IMR-90 (cell line): ENCODE data around the gene MRTFA.

Source experiments
- BHLHE40 ChIP-seq: fragments of 150-350 bp; IDR thresholded peaks from 2 replicates; pipeline ENCODE4 v1.6.1; 2016; ENCODE audit warnings: mild to moderate bottlenecking, low read depth, low read length
- CHD1 ChIP-seq: IDR thresholded peaks from 2 replicates; pipeline ENCODE4 v1.6.1; 2012; ENCODE audit warnings: low read depth, low read length, improper control_type of control experiment
- FOS ChIP-seq: fragments of 150-350 bp; IDR thresholded peaks from 2 replicates; pipeline ENCODE4 v1.6.1; 2016; ENCODE audit warnings: low read depth, low read length
- MAFK ChIP-seq: IDR thresholded peaks from 2 replicates; pipeline ENCODE4 v1.6.1; 2012; ENCODE audit warnings: low read depth, low read length, improper control_type of control experiment
- MAZ ChIP-seq: IDR thresholded peaks from 2 replicates; pipeline ENCODE4 v1.6.1; 2012; ENCODE audit warnings: low read depth, mild to moderate bottlenecking, low read length, improper control_type of control experiment, moderate library complexity, borderline replicate concordance
- MXI1 ChIP-seq: IDR thresholded peaks from 2 replicates; pipeline ENCODE4 v1.6.1; 2012; ENCODE audit warnings: low read depth, mild to moderate bottlenecking, low read length, moderate library complexity, borderline replicate concordance
- POLR2A ChIP-seq: IDR thresholded peaks from 2 replicates; pipeline ENCODE4 v1.6.1; 2012; ENCODE audit warnings: mild to moderate bottlenecking, low read depth, low read length
- RAD21 ChIP-seq: IDR thresholded peaks from 2 replicates; pipeline ENCODE4 v1.6.1; 2012; ENCODE audit warnings: low read length, improper control_type of control experiment
- RCOR1 ChIP-seq: IDR thresholded peaks from 2 replicates; pipeline ENCODE4 v1.6.1; 2012; ENCODE audit warnings: mild to moderate bottlenecking, low read length, improper control_type of control experiment; ENCODE audit not compliant: insufficient replicate concordance
- RFX5 ChIP-seq: IDR thresholded peaks from 2 replicates; pipeline ENCODE4 v1.8.0; 2012; ENCODE audit warnings: low read depth, mild to moderate bottlenecking, low read length, moderate library complexity
- SMC3 ChIP-seq: fragments of 150-350 bp; IDR thresholded peaks from 2 replicates; pipeline ENCODE4 v1.6.1; 2016; ENCODE audit warnings: low read depth, mild to moderate bottlenecking, antibody characterized with exemption, low read length, moderate library complexity
- TF ChIP-seq, protein P1 (sequence below): conservative IDR thresholded peaks from 2 replicates; pipeline ENCODE4 v1.5.1; 2012; ENCODE audit warnings: mild to moderate bottlenecking, low read depth, low read length, improper control_type of control experiment
- TF ChIP-seq, protein P2 (sequence below): fragments of 150-350 bp; IDR thresholded peaks from 2 replicates; pipeline ENCODE4 v1.6.1; 2017; ENCODE audit warnings: mild to moderate bottlenecking, antibody characterized with exemption, low read length, low read depth

DNA sequence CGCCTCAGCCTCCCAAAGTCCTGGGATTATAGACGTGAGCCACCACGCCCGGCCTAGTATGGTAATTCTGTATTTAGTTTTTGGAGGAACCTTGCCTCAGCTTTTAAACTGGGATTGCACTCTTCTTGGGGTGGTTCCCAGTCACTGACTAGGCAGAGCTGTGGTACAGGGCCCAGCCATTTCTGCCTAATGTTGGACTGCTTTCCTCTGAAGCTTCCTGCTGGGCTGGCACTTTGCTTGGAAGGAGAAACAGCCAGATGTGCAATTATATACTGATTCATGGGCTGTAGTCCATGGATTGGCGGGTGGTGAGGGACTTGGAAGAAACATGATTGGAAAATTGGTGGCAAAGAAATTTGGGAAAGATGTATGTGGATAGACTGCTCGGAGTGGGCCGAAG lies 25.2 kb upstream of the MRTFA start:
- TF ChIP-seq FOS (no peak), MAFK (no peak), SMC3 (no peak), RFX5 (no peak), POLR2A (no peak), MAZ (no peak), RAD21 (no peak), BHLHE40 (no peak), RCOR1 (no peak), MXI1 (no peak), CHD1 (no peak)
- TF ChIP-seq, protein P1, sequence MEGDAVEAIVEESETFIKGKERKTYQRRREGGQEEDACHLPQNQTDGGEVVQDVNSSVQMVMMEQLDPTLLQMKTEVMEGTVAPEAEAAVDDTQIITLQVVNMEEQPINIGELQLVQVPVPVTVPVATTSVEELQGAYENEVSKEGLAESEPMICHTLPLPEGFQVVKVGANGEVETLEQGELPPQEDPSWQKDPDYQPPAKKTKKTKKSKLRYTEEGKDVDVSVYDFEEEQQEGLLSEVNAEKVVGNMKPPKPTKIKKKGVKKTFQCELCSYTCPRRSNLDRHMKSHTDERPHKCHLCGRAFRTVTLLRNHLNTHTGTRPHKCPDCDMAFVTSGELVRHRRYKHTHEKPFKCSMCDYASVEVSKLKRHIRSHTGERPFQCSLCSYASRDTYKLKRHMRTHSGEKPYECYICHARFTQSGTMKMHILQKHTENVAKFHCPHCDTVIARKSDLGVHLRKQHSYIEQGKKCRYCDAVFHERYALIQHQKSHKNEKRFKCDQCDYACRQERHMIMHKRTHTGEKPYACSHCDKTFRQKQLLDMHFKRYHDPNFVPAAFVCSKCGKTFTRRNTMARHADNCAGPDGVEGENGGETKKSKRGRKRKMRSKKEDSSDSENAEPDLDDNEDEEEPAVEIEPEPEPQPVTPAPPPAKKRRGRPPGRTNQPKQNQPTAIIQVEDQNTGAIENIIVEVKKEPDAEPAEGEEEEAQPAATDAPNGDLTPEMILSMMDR = no peak
- TF ChIP-seq, protein P2, sequence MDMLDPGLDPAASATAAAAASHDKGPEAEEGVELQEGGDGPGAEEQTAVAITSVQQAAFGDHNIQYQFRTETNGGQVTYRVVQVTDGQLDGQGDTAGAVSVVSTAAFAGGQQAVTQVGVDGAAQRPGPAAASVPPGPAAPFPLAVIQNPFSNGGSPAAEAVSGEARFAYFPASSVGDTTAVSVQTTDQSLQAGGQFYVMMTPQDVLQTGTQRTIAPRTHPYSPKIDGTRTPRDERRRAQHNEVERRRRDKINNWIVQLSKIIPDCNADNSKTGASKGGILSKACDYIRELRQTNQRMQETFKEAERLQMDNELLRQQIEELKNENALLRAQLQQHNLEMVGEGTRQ = no peak
